ENCODE measurements around the gene MAGEF1. TPM values are rescaled to one million over a fixed set of nuclear protein-coding genes. Genes with fewer than 3 reads are reported as not detected.

The MAGEF1 gene, protein sequence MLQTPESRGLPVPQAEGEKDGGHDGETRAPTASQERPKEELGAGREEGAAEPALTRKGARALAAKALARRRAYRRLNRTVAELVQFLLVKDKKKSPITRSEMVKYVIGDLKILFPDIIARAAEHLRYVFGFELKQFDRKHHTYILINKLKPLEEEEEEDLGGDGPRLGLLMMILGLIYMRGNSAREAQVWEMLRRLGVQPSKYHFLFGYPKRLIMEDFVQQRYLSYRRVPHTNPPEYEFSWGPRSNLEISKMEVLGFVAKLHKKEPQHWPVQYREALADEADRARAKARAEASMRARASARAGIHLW
- total RNA-seq (37.9 TPM), polyA plus RNA-seq (ENCODE audit: insufficient read depth, low read depth, low replicate concordance) (50.0 TPM)
- long read RNA-seq, donor 1, transcript MAGEF1-201 (1 exons, 1,636 nt) = major isoform, 61 of 61 reads
- long read RNA-seq, donor 1, partial matches to known transcripts = 0 of 61 reads
- long read RNA-seq, donor 1, other reads (novel, unspliced or antisense) = 0 of 61 reads
- long read RNA-seq, donor 2, transcript MAGEF1-201 (1 exons, 1,636 nt) = major isoform, 65 of 65 reads
- long read RNA-seq, donor 2, partial matches to known transcripts = 0 of 65 reads
- long read RNA-seq, donor 2, other reads (novel, unspliced or antisense) = 0 of 65 reads
- long read RNA-seq, donor 3, transcript MAGEF1-201 (1 exons, 1,636 nt) = major isoform, 84 of 84 reads
- long read RNA-seq, donor 3, partial matches to known transcripts = 0 of 84 reads
- long read RNA-seq, donor 3, other reads (novel, unspliced or antisense) = 0 of 84 reads
- long read RNA-seq, donor 4, transcript MAGEF1-201 (1 exons, 1,636 nt) = major isoform, 51 of 51 reads
- long read RNA-seq, donor 4, partial matches to known transcripts = 0 of 51 reads
- long read RNA-seq, donor 4, other reads (novel, unspliced or antisense) = 0 of 51 reads
- long read RNA-seq, donor 5, transcript MAGEF1-201 (1 exons, 1,636 nt) = major isoform, 5 of 5 reads
- long read RNA-seq, donor 5, partial matches to known transcripts = 0 of 5 reads
- long read RNA-seq, donor 5, other reads (novel, unspliced or antisense) = 0 of 5 reads
- long read RNA-seq, donor 6, transcript MAGEF1-201 (1 exons, 1,636 nt) = major isoform, 29 of 29 reads
- long read RNA-seq, donor 6, partial matches to known transcripts = 0 of 29 reads
- long read RNA-seq, donor 6, other reads (novel, unspliced or antisense) = 0 of 29 reads
- long read RNA-seq, donor 7, transcript MAGEF1-201 (1 exons, 1,636 nt) = major isoform, 62 of 63 reads
- long read RNA-seq, donor 7, partial matches to known transcripts = 0 of 63 reads
- long read RNA-seq, donor 7, other reads (novel, unspliced or antisense) = 1 of 63 reads
- long read RNA-seq, donor 8, transcript MAGEF1-201 (1 exons, 1,636 nt) = major isoform, 89 of 89 reads
- long read RNA-seq, donor 8, partial matches to known transcripts = 0 of 89 reads
- long read RNA-seq, donor 8, other reads (novel, unspliced or antisense) = 0 of 89 reads
- long read RNA-seq, donor 9, transcript MAGEF1-201 (1 exons, 1,636 nt) = major isoform, 31 of 31 reads
- long read RNA-seq, donor 9, partial matches to known transcripts = 0 of 31 reads
- long read RNA-seq, donor 9, other reads (novel, unspliced or antisense) = 0 of 31 reads
- long read RNA-seq, donor 10, transcript MAGEF1-201 (1 exons, 1,636 nt) = major isoform, 45 of 45 reads
- long read RNA-seq, donor 10, partial matches to known transcripts = 0 of 45 reads
- long read RNA-seq, donor 10, other reads (novel, unspliced or antisense) = 0 of 45 reads

DNA sequence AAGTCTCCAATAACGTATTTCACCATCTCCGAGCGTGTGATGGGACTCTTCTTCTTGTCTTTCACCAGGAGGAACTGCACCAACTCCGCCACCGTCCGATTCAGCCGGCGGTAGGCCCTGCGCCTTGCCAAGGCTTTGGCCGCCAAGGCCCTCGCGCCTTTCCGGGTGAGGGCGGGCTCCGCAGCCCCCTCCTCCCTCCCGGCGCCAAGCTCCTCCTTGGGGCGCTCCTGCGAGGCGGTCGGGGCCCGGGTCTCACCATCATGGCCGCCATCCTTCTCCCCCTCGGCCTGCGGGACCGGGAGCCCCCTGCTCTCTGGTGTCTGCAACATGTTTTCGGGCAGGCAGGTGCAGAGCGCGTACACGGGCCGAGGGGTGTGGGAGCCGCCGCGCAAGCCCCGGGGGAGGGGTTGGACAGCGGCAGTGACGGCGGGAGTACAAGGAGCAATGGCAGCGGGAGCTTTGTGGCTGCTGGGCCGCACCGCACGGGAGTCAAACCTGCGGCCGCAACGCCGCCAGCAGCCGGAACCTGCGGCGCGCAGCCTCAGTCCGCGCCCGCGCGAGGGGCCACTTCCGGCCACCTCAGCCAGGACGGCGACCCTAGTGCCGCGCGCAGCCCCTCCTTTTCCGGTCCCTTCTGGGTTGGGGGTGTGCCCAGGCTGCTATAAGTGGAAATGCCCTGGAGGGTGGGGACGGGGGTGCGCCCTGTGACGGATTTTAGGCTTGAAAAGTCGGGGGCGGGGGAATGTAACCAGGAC lies at the start of gene MAGEF1:
TSS of gene MAGEF1 (minus strand) at position 572 of the 755 bp plus-strand sequence. CDS start at position 329, 243 bp downstream.
- no peaks in the 10 kb centered on the region for H3K36me3 ChIP-seq (ENCODE audit: control insufficient read depth in 2 of 3, insufficient read depth in 3 of 3, low read length in 3 of 3)
- H3K4me3 ChIP-seq (ENCODE audit: low read length in 3 of 3) = peak within 1 kb of the TSS; percentile 89 to 96 (median 92)
- peak; percentile 94 to 96 (median 95) for DNase-seq
- H3K27me3 ChIP-seq (ENCODE audit: control insufficient read depth, insufficient read depth, low read length) = no peaks in the 10 kb centered on the region
- peak within 1 kb of the TSS; percentile 71 to 83 (median 75) for H3K9ac ChIP-seq (ENCODE audit: low read length in 3 of 3)
- FAIRE-seq = no peak
- peaks cover 3 to 11% (median 10%) of the 10 kb centered on the region in 3 donors for H3K4me1 ChIP-seq (ENCODE audit: control insufficient read depth in 2 of 3, insufficient read depth in 2 of 3, low read depth in 1 of 3, low read length in 3 of 3)
- intact Hi-C loops (cut with DNase I) = no loop called here
- peak within 1 kb of the TSS; percentile 80 to 91 for H3K27ac ChIP-seq (ENCODE audit: low read depth in 2 of 2, low read length in 2 of 2)
- no peaks in the 10 kb centered on the region for H3K9me3 ChIP-seq (ENCODE audit: control insufficient read depth in 2 of 3, insufficient read depth in 1 of 3, low read length in 3 of 3)
- TF ChIP-seq, protein P1, sequence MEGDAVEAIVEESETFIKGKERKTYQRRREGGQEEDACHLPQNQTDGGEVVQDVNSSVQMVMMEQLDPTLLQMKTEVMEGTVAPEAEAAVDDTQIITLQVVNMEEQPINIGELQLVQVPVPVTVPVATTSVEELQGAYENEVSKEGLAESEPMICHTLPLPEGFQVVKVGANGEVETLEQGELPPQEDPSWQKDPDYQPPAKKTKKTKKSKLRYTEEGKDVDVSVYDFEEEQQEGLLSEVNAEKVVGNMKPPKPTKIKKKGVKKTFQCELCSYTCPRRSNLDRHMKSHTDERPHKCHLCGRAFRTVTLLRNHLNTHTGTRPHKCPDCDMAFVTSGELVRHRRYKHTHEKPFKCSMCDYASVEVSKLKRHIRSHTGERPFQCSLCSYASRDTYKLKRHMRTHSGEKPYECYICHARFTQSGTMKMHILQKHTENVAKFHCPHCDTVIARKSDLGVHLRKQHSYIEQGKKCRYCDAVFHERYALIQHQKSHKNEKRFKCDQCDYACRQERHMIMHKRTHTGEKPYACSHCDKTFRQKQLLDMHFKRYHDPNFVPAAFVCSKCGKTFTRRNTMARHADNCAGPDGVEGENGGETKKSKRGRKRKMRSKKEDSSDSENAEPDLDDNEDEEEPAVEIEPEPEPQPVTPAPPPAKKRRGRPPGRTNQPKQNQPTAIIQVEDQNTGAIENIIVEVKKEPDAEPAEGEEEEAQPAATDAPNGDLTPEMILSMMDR (IDR thresholded peaks at IDR 0.05; ENCODE audit: borderline replicate concordance, extremely low read depth, insufficient read depth) = no peak

DNA sequence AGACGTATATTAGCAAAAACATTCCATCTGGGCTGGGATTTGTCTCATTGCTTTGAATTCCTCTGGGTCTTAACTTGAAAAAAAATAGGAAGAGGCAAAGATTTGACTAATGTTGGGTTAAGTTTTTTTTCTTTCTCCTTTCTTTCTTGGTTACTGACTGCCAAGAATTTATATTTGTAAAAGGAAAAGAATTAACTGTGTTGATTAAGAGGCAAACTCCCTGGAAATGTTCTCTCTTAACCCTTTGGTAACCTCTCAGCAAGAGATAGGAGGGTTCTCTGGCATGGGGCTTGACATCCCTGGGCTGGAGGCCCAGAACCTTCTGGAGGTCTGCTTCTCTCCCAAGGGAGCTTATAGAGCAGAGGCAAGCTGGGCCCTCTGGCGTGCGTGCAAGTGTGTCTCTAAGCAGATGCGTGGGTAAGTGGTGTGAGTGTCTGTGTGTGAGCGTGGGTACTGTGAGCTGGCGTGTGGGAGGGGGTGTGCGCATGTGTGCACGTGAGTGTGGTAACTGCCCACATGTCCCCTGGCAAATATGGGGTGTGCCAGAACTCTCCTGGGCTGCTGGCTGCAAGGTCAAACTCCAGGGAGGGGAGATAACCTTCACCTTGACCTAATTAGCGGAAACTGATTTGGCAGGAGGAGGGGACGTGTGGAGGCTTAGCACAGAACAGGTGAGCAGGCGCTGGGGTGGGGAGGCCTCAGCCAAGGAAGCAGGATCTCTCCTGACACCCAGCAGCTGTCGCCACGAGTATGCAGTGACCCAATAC lies 49.4 kb upstream of the MAGEF1 start:
- intact Hi-C loops (cut with DNase I) = no loop called here
- Histone ChIP-seq H3K4me1 (ENCODE audit: control insufficient read depth in 2 of 3, insufficient read depth in 2 of 3, low read depth in 1 of 3, low read length in 3 of 3) (peaks cover 0 to 15% (median 2%) of the 10 kb centered on the region in 3 donors), H3K36me3 (ENCODE audit: control insufficient read depth in 2 of 3, insufficient read depth in 3 of 3, low read length in 3 of 3) (no peaks in the 10 kb centered on the region), H3K27me3 (ENCODE audit: control insufficient read depth, insufficient read depth, low read length) (no peaks in the 10 kb centered on the region), H3K9ac (ENCODE audit: low read length in 3 of 3) (no peak overlapping the region), H3K9me3 (ENCODE audit: control insufficient read depth in 2 of 3, insufficient read depth in 1 of 3, low read length in 3 of 3) (no peaks in the 10 kb centered on the region), H3K27ac (ENCODE audit: low read depth in 2 of 2, low read length in 2 of 2) (no peak overlapping the region), H3K4me3 (ENCODE audit: low read length in 3 of 3) (no peak overlapping the region)
- no peak for FAIRE-seq
- TF ChIP-seq, protein P1 (IDR thresholded peaks at IDR 0.05; ENCODE audit: borderline replicate concordance, extremely low read depth, insufficient read depth) = no peak
- DNase-seq = peak in 3 of 5 donors; percentile 55 to 91 (median 82)
